IMR-90 (cell line): Measurements from ENCODE around the gene GAS6. TPM values are rescaled to one million over a fixed set of nuclear protein-coding genes. Genes with fewer than 3 reads are reported as not detected.

Source experiments
- ATAC-seq: fragments of 200-7000 bp; cut with Tn5 transposase; 2 replicates; pipeline ENCODE4 v1.9.1; 2020; ENCODE audit warnings: low read depth, mild to moderate bottlenecking, moderate library complexity
- BruUV-seq: library from RNA; stranded (reverse); fragments of 400-500 nt; replicated peaks from 2 replicates; lab custom pipeline; 2021; lab: Mats Ljungman, UMichigan
- CTCF ChIA-PET: fragments of 300-600 bp; formaldehyde crosslinking; extraction: SDS; loops from one replicate; lab custom pipeline; 2021; ENCODE audit warnings: antibody characterized with exemption; lab: Yijun Ruan, JAX
- POLR2A ChIA-PET: fragments of 300-600 bp; sonication (Branson Sonifier 250); formaldehyde crosslinking; loops from one replicate; lab custom pipeline; 2022; ENCODE audit warnings: antibody characterized with exemption; ENCODE audit not compliant: unreplicated experiment; lab: Charles Lee
- DNase-seq: peaks from one replicate; pipeline ENCODE4 v3.0.0; 2013
- H2AFZ ChIP-seq: replicated peaks from 2 replicates; pipeline ENCODE3; 2013; ENCODE audit warnings: low read length, mild to moderate bottlenecking; ENCODE audit not compliant: poor library complexity
- H2AK5ac ChIP-seq: 2 replicates; pipeline ENCODE4 v1.6.1; 2013; ENCODE audit warnings: low read depth, low read length, inconsistent platforms
- H2AK9ac ChIP-seq: replicated peaks from 2 replicates; pipeline ENCODE3; 2013; ENCODE audit warnings: mild to moderate bottlenecking, low read depth, low read length, moderate library complexity; ENCODE audit not compliant: poor library complexity
- H2BK120ac ChIP-seq: 2 replicates; pipeline ENCODE4 v1.6.1; 2013; ENCODE audit warnings: low read depth, low read length, inconsistent platforms
- H2BK15ac ChIP-seq: 3 replicates; pipeline ENCODE4 v1.6.1; 2013; ENCODE audit warnings: low read depth, low read length, inconsistent platforms
- H2BK20ac ChIP-seq: 2 replicates; pipeline ENCODE4 v1.6.1; 2013; ENCODE audit warnings: low read depth, mild to moderate bottlenecking, inconsistent platforms, low read length, moderate library complexity
- H2BK5ac ChIP-seq: 2 replicates; pipeline ENCODE4 v1.6.1; 2013; ENCODE audit warnings: mild to moderate bottlenecking, low read depth, low read length, inconsistent platforms; ENCODE audit not compliant: poor library complexity, severe bottlenecking
- H3K14ac ChIP-seq: replicated peaks from 2 replicates; pipeline ENCODE4 v1.6.1; 2013; ENCODE audit warnings: low read depth, low read length, inconsistent platforms
- H3K18ac ChIP-seq: 2 replicates; pipeline ENCODE4 v1.6.1; 2013; ENCODE audit warnings: low read depth, low read length, control low read depth
- H3K23ac ChIP-seq: 2 replicates; pipeline ENCODE4 v1.6.1; 2013; ENCODE audit warnings: low read depth, low read length, inconsistent platforms
- H3K27ac ChIP-seq: 2 replicates; pipeline ENCODE4 v1.5.1; 2013; ENCODE audit warnings: mild to moderate bottlenecking, control low read depth, low read length; ENCODE audit not compliant: insufficient read depth
- H3K27me3 ChIP-seq: 2 replicates; pipeline ENCODE4 v1.6.1; 2013; ENCODE audit warnings: low read length; ENCODE audit not compliant: control insufficient read depth, insufficient read depth
- H3K36me3 ChIP-seq: 2 replicates; pipeline ENCODE4 v1.6.1; 2013; ENCODE audit warnings: low read length, mixed read lengths; ENCODE audit not compliant: control insufficient read depth, insufficient read depth
- H3K4ac ChIP-seq: 2 replicates; pipeline ENCODE4 v1.6.1; 2013; ENCODE audit warnings: low read depth, low read length, inconsistent platforms
- H3K4me1 ChIP-seq: 2 replicates; pipeline ENCODE4 v1.6.1; 2013; ENCODE audit warnings: low read length, mixed read lengths; ENCODE audit not compliant: control insufficient read depth, insufficient read depth
- H3K4me2 ChIP-seq: 2 replicates; pipeline ENCODE4 v1.6.1; 2013; ENCODE audit warnings: low read depth, mild to moderate bottlenecking, control low read depth, low read length, moderate library complexity
- H3K4me3 ChIP-seq: 2 replicates; pipeline ENCODE4 v1.5.1; 2013; ENCODE audit warnings: low read depth, mild to moderate bottlenecking, control low read depth, low read length, moderate library complexity; ENCODE audit not compliant: insufficient read depth
- H3K56ac ChIP-seq: 2 replicates; pipeline ENCODE4 v1.6.1; 2013; ENCODE audit warnings: low read length, inconsistent platforms; ENCODE audit not compliant: insufficient read depth; ENCODE audit errors: extremely low read depth
- H3K79me1 ChIP-seq, 2 experiments: 2 replicates each; pipeline ENCODE4 v1.6.1; 2013; ENCODE audit warnings: low read length in 2 of 2, inconsistent platforms in 1 of 2, low read depth in 1 of 2
- H3K9ac ChIP-seq: 2 replicates; pipeline ENCODE4 v1.6.1; 2013; ENCODE audit warnings: low read depth, low read length, control low read depth
- H3K9me1 ChIP-seq: 2 replicates; pipeline ENCODE4 v1.6.1; 2013; ENCODE audit warnings: low read length, inconsistent platforms; ENCODE audit not compliant: insufficient read depth
- H3K9me3 ChIP-seq: 2 replicates; pipeline ENCODE4 v1.6.1; 2013; ENCODE audit warnings: low read length; ENCODE audit not compliant: control insufficient read depth, insufficient read depth
- H4K20me1 ChIP-seq: 2 replicates; pipeline ENCODE4 v1.6.1; 2013; ENCODE audit warnings: low read length, inconsistent platforms; ENCODE audit not compliant: insufficient read depth
- H4K5ac ChIP-seq: 2 replicates; pipeline ENCODE4 v1.6.1; 2013; ENCODE audit warnings: mild to moderate bottlenecking, low read depth, low read length, control low read depth
- H4K8ac ChIP-seq, 2 experiments: 2 replicates each; pipeline ENCODE4 v1.6.1; 2013; ENCODE audit warnings: low read depth in 2 of 2, low read length in 2 of 2, control low read depth in 1 of 2, inconsistent platforms in 1 of 2
- H4K91ac ChIP-seq: 2 replicates; pipeline ENCODE4 v1.6.1; 2013; ENCODE audit warnings: low read depth, low read length, inconsistent platforms; ENCODE audit not compliant: insufficient read depth
- BHLHE40 ChIP-seq: fragments of 150-350 bp; IDR thresholded peaks from 2 replicates; pipeline ENCODE4 v1.6.1; 2016; ENCODE audit warnings: mild to moderate bottlenecking, low read depth, low read length
- CEBPB ChIP-seq: IDR thresholded peaks from 2 replicates; pipeline ENCODE4 v1.6.1; 2012; ENCODE audit warnings: low read depth, low read length, improper control_type of control experiment
- ELK1 ChIP-seq: fragments of 150-350 bp; IDR thresholded peaks from 2 replicates; pipeline ENCODE4 v1.6.1; 2016; ENCODE audit warnings: low read depth, mild to moderate bottlenecking, low read length, moderate library complexity, borderline replicate concordance
- MAFK ChIP-seq: IDR thresholded peaks from 2 replicates; pipeline ENCODE4 v1.6.1; 2012; ENCODE audit warnings: low read depth, low read length, improper control_type of control experiment
- MXI1 ChIP-seq: IDR thresholded peaks from 2 replicates; pipeline ENCODE4 v1.6.1; 2012; ENCODE audit warnings: low read depth, mild to moderate bottlenecking, low read length, moderate library complexity, borderline replicate concordance
- RCOR1 ChIP-seq: IDR thresholded peaks from 2 replicates; pipeline ENCODE4 v1.6.1; 2012; ENCODE audit warnings: mild to moderate bottlenecking, low read length, improper control_type of control experiment; ENCODE audit not compliant: insufficient replicate concordance
- RFX5 ChIP-seq: IDR thresholded peaks from 2 replicates; pipeline ENCODE4 v1.8.0; 2012; ENCODE audit warnings: low read depth, mild to moderate bottlenecking, low read length, moderate library complexity
- SMC3 ChIP-seq: fragments of 150-350 bp; IDR thresholded peaks from 2 replicates; pipeline ENCODE4 v1.6.1; 2016; ENCODE audit warnings: low read depth, mild to moderate bottlenecking, antibody characterized with exemption, low read length, moderate library complexity
- WGBS, 2 experiments: methylation state at CpG; one replicate each; pipeline versions ENCODE4 v1.1.5 to v1.1.7; 2013; ENCODE audit warnings: missing lambda C conversion rate in 2 of 2; ENCODE audit not compliant: insufficient read length in 1 of 2; ENCODE audit errors: extremely low coverage in 2 of 2; 5-methylcytosine and 5-hydroxymethylcytosine counted together
- dilution Hi-C: fragments of 300-500 bp; cut with HindIII; formaldehyde crosslinking; loops from one replicate; pipeline ENCODE4 v1.14.3; 2018; ENCODE audit warnings: low sequenced_read_pairs; ENCODE audit not compliant: unreplicated experiment
- in situ Hi-C: fragments of 300-500 bp; cut with MboI; formaldehyde crosslinking; loops from 3 replicates; pipeline ENCODE4 v1.14.3; 2019; ENCODE audit warnings: low sequenced_read_pairs, inconsistent platforms, mixed read lengths
- intact Hi-C: fragments of 100-400 bp; cut with micrococcal nuclease; formaldehyde crosslinking; loops from 2 replicates; pipeline ENCODE4 v1.10.0; 2022
- polyA plus RNA-seq, 3 experiments: library from polyadenylated mRNA; depleted of rRNA; stranded (reverse); fragments of >200 nt; gene quantifications; 2 replicates each; pipeline ENCODE4 v1.2.3, GENCODE V29; 2012; ENCODE audit warnings: low replicate concordance in 1 of 3
- total RNA-seq: library from RNA; depleted of rRNA; stranded (reverse); fragments of >200 nt; gene quantifications from 2 replicates; pipeline ENCODE4 v1.2.3, GENCODE V29; 2012

Gene GAS6
- total and polyA plus RNA-seq, 2 of the 4 experiments (the other 2 are of a cell fraction) = 220 to 823 TPM

GRCh38 chr13:113905018-113905417 lies 41.1 kb upstream of the GAS6 start:
- intact Hi-C loops = no loop called here
- CTCF ChIA-PET = no interaction called here
- WGBS, 2 experiments = 89% methylated on average over 3 of the region's 9 CpGs; no CpG with 5 or more reads in 1 of the 2 experiments

More at GRCh38 chr13:113905018-113905417, 41.1 kb upstream of the GAS6 start:
- in situ Hi-C loops = no loop called here
- Histone ChIP-seq H3K4ac (peak overlapping the region; percentile 99), H3K4me3 (no peak overlapping the region), H3K9me3 (no peaks in the 10 kb centered on the region), H2BK15ac (peak overlapping the region; percentile 90; the same call in 2 of the 3 replicates), H3K4me1 (peaks cover 30% of the 10 kb centered on the region), H4K5ac (peak overlapping the region; percentile 62; the same call in 1 of the 2 replicates), H3K4me2 (no peak overlapping the region), H4K20me1 (no peaks in the 10 kb centered on the region), H3K23ac (peak overlapping the region; percentile 53; the same call in 1 of the 2 replicates), H3K14ac (peak overlapping the region; percentile 50), H3K9ac (no peak overlapping the region), H3K9me1 (peaks cover 7% of the 10 kb centered on the region), H3K18ac (peak overlapping the region; percentile 20; the same call in 1 of the 2 replicates), H2AFZ (peak overlapping the region; percentile 9), H2AK5ac (peak overlapping the region; percentile 99), H2BK5ac (peak overlapping the region; percentile 70), H3K27ac (peak overlapping the region; percentile 33), H3K36me3 (no peaks in the 10 kb centered on the region), H2AK9ac (no peak overlapping the region), H4K8ac (peak overlapping the region; percentile 85 to 96), H3K56ac (0 out of 2 replicates have a peak overlapping the region, but pooled peaks have one; percentile 17), H2BK20ac (peak overlapping the region; percentile 91), H3K79me1 (peaks cover 6 to 43% of the 10 kb centered on the region in 2 experiments; a peak in 3 of 4 replicates), H4K91ac (peak overlapping the region; percentile 99), H3K27me3 (no peaks in the 10 kb centered on the region), H2BK120ac (peak overlapping the region; percentile 92)
- no TSS peak for BruUV-seq
- DNase-seq (no peak), ATAC-seq (no peak)
- no peak for TF ChIP-seq RCOR1
- no peak for TF ChIP-seq CEBPB
- no peak for TF ChIP-seq BHLHE40
- TF ChIP-seq MAFK = no peak
- no peak for TF ChIP-seq MXI1
- TF ChIP-seq ELK1 = no peak
- TF ChIP-seq SMC3 = no peak
- no peak for TF ChIP-seq RFX5
- dilution Hi-C loops = no loop called here
- POLR2A ChIA-PET = no interaction called here
